Esophagus squamous epithelium (tissue), 5 donors: Measurements from ENCODE around the gene ITSN2. TPM values are rescaled to one million over a fixed set of nuclear protein-coding genes. Genes with fewer than 3 reads are reported as not detected.

ENCODE experiments used
- DNase-seq: peaks from one replicate; lab custom pipeline; 2025; lab: John Stamatoyannopoulos, UW
- H3K27ac ChIP-seq, 4 donors: fragments of 200-600 bp; sonication (generic); one replicate each; pipeline ENCODE4 v1.5.1; 2016 to 2019; ENCODE audit warnings: mild to moderate bottlenecking in 1 of 4
- H3K27me3 ChIP-seq, 4 donors: fragments of 200-600 bp; sonication (generic); 1 replicate in 3 of 4; 2 replicates in 1 of 4; pipeline versions ENCODE4 v1.5.1 to v1.6.0; 2017 to 2021; ENCODE audit warnings: antibody characterized with exemption in 1 of 4
- H3K36me3 ChIP-seq, 3 donors: fragments of 200-600 bp; sonication (generic); one replicate each; pipeline ENCODE4 v1.5.1; 2016 to 2019
- H3K4me1 ChIP-seq, 3 donors: fragments of 200-600 bp; sonication (generic); one replicate each; pipeline ENCODE4 v1.5.1; 2017 to 2019
- H3K4me3 ChIP-seq, 4 donors: fragments of 200-600 bp; sonication (generic); 1 replicate in 3 of 4; 2 replicates in 1 of 4; pipeline ENCODE4 v1.5.1; 2016 to 2019; ENCODE audit warnings: mild to moderate bottlenecking in 2 of 4, moderate library complexity in 1 of 4
- H3K9me3 ChIP-seq, 3 donors: fragments of 200-600 bp; sonication (generic); one replicate each; pipeline ENCODE4 v1.5.1; 2016 to 2019
- POLR2A ChIP-seq, 4 donors: fragments of 450-650 bp; IDR thresholded peaks; one replicate each; pipeline ENCODE4 v1.6.1; 2017; ENCODE audit warnings: antibody characterized with exemption in 4 of 4, mild to moderate bottlenecking in 4 of 4, moderate library complexity in 3 of 4
- WGBS, 2 donors: methylation state at CpG; one replicate each; pipeline ENCODE4 v1.1.5; 2018; 5-methylcytosine and 5-hydroxymethylcytosine counted together
- intact Hi-C: fragments of 100-400 bp; cut with DNase I; formaldehyde crosslinking; loops from one replicate; pipeline ENCODE4 v1.15.0; 2022
- total RNA-seq, 4 donors: library from RNA; depleted of rRNA; stranded (reverse); fragments of >200 nt; gene quantifications; one replicate each; pipeline ENCODE4 v1.1.0, GENCODE V29; 2016
- TF ChIP-seq, protein P1 (sequence below), 6 experiments: fragments of 450-650 bp in 4 of 6; fragments of 200-600 bp in 2 of 6; sonication (generic) in 2 of 6; IDR thresholded peaks; one replicate each; pipeline ENCODE4 v1.5.1; 2016 to 2019; ENCODE audit warnings: antibody characterized with exemption in 6 of 6, mild to moderate bottlenecking in 4 of 6, moderate library complexity in 4 of 6
- donor health status: DM: yes; HTN: yes; CAD: no.

Gene ITSN2
- total RNA-seq, 4 donors from 2014 or later: 58.3 to 98.0 (median 65.3) TPM

DNA sequence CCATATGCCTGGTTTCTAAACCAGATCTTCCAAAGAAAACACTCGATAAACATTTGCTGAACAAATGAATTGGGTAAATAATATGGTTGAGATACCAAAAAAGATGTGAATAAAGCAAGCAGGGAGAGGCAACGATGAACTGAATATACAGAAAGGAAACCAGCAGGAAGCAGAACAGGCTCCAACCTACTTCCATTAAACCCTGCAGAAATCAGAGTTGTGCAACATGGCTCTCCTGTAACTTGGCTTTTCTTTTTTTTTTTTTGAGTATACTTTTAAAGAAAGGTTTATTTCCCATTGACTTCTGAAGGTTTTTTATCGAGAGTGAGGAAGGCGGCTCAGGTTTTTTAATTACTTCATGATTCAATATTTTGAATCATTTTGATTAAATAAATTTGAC lies 23.5 kb downstream of the ITSN2 start:
- no peak for DNase-seq
- H3K27me3 ChIP-seq: no peaks in the 10 kb centered on the region
- WGBS, 2 donors: 72 to 83% methylated on average over 4 of the region's 4 CpGs
- peaks cover 4 to 33% (median 6%) of the 10 kb centered on the region in 3 donors for H3K4me1 ChIP-seq
- TF ChIP-seq POLR2A (IDR thresholded peaks at IDR 0.05): no peak
- intact Hi-C loops: no loop called here
- no peaks in the 10 kb centered on the region for H3K36me3 ChIP-seq
- no peaks in the 10 kb centered on the region for H3K9me3 ChIP-seq
- H3K4me3 ChIP-seq: no peak overlapping the region
- no peak overlapping the region for H3K27ac ChIP-seq

DNA sequence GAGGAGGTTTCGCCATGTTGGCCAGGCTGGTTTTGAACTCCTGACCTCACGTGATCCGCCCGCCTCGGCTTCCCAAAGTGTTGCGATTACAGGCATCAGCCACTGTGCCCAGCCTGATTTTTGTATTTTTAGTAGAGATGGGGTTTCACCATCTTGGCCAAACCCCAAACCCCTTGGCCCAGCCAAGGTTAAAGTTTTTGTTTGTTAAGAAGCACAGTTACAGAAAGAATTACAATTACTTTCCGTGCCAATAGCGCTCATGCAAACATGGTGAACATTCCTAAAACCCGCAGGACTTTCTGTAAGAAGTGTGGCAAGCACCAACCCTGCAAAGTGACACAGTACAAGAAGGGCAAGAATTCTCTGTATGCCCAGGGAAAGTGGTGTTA lies 26.1 kb downstream of the ITSN2 start:
- WGBS, 2 donors: 59 to 62% methylated on average over 9 of the region's 9 CpGs
- Histone ChIP-seq H3K4me3 (no peak overlapping the region), H3K27me3 (no peaks in the 10 kb centered on the region), H3K36me3 (peaks cover 0 to under 1% (median 0%) of the 10 kb centered on the region in 3 donors), H3K4me1 (peaks cover 4 to 50% (median 7%) of the 10 kb centered on the region in 3 donors), H3K27ac (no peak overlapping the region), H3K9me3 (no peaks in the 10 kb centered on the region)
- intact Hi-C loops: no loop called here
- no peak for TF ChIP-seq POLR2A (IDR thresholded peaks at IDR 0.05)
- TF ChIP-seq, protein P1, sequence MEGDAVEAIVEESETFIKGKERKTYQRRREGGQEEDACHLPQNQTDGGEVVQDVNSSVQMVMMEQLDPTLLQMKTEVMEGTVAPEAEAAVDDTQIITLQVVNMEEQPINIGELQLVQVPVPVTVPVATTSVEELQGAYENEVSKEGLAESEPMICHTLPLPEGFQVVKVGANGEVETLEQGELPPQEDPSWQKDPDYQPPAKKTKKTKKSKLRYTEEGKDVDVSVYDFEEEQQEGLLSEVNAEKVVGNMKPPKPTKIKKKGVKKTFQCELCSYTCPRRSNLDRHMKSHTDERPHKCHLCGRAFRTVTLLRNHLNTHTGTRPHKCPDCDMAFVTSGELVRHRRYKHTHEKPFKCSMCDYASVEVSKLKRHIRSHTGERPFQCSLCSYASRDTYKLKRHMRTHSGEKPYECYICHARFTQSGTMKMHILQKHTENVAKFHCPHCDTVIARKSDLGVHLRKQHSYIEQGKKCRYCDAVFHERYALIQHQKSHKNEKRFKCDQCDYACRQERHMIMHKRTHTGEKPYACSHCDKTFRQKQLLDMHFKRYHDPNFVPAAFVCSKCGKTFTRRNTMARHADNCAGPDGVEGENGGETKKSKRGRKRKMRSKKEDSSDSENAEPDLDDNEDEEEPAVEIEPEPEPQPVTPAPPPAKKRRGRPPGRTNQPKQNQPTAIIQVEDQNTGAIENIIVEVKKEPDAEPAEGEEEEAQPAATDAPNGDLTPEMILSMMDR (IDR thresholded peaks at IDR 0.05): no peak
- DNase-seq: no peak

DNA sequence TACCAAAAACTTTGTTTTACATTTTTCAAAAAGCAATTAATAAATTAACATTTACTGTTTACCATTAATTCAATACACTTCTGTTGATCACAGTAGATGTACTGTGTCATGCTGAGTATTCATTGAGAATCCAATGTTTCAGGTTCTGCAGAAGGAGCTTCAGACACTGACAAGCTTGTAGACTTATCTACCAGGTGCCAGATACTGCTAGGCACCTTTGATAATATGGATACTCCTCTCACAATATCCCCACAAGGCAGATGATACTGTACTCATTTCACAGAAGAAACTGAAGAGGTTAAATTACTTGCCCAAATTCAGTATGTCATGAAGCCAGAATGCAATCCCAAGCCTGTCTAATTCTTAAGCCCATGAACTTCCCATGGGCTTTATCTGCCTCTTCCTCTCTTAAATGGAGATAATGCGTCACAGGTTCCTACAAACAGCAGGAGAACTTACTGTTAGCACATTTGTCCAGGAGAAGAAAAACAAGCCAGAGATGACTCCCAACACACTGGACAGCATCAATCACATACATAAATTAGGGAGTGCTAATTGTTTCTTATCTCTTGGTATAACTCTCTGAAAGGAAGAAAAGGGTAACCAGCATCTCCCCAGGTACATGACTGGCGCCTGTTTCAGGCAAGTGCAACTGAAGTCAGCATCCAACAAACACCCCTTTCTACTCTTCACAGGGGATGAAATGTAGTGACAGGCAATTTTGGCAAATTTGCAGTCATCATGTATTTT lies 27.4 kb downstream of the ITSN2 start:
- WGBS, 2 donors: 78 to 84% methylated on average over 2 of the region's 2 CpGs
- intact Hi-C loops: no loop called here
- no peaks in the 10 kb centered on the region for H3K27me3 ChIP-seq
- H3K4me1 ChIP-seq: peaks cover 4 to 60% (median 6%) of the 10 kb centered on the region in 3 donors
- H3K27ac ChIP-seq: no peak overlapping the region
- H3K9me3 ChIP-seq: no peaks in the 10 kb centered on the region
- peaks cover 0 to 4% (median 0%) of the 10 kb centered on the region in 3 donors for H3K36me3 ChIP-seq
- no peak overlapping the region for H3K4me3 ChIP-seq
- no peak for TF ChIP-seq POLR2A (IDR thresholded peaks at IDR 0.05)
- TF ChIP-seq, protein P1 (IDR thresholded peaks at IDR 0.05): no peak
- no peak for DNase-seq

DNA sequence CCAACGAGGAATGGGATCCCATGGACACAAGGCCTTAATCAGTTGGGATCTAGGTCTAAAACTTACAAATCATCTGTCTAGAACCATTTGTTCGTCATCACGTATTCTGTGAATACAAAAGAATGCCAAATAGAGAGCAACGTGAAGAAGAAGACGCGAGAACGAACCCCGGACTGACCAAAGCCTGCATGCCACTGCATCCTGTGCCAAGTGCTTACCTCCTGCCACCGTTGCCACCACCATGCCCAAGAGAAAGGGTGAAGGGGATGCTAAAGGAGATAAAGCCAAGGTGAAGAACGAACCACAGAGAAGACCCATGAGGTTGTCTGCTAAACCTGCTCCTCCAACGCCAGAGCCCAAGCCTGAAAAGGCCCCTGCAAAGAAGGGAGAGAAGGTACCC lies 30.2 kb downstream of the ITSN2 start:
- intact Hi-C loops: no loop called here
- Histone ChIP-seq H3K36me3 (peaks cover 0 to 4% (median 3%) of the 10 kb centered on the region in 3 donors), H3K4me3 (no peak overlapping the region), H3K27me3 (no peaks in the 10 kb centered on the region), H3K4me1 (peaks cover 4 to 60% (median 6%) of the 10 kb centered on the region in 3 donors), H3K9me3 (no peaks in the 10 kb centered on the region), H3K27ac (no peak overlapping the region)
- DNase-seq: no peak
- 72 to 85% methylated on average over 11 of the region's 11 CpGs for WGBS, 2 donors
- no peak for TF ChIP-seq POLR2A (IDR thresholded peaks at IDR 0.05)
- TF ChIP-seq, protein P1 (IDR thresholded peaks at IDR 0.05): no peak

DNA sequence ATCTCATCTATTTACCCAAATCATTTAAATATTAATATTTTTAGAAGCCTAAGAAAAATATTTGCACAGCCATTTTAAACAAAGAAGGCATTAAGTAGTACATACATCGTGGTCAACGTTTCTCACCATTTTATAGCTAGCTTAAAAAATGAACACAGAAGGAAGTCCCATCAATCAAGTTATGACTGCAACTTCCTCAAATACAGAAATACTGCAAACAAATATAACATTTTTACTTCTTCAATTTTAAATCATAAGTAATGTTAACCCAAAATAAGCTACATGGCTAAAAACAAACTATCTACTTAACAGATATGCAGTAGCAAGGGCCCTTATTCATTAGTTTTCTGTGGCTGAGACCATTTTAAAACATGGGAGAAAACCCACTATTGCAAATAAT lies 30.6 kb downstream of the ITSN2 start:
- DNase-seq: no peak
- no peaks in the 10 kb centered on the region for H3K27me3 ChIP-seq

More for the DNA sequence above, 30.6 kb downstream of the ITSN2 start:
- Histone ChIP-seq H3K36me3 (peaks cover 0 to 8% (median 4%) of the 10 kb centered on the region in 3 donors), H3K4me1 (peaks cover 4 to 60% (median 6%) of the 10 kb centered on the region in 3 donors), H3K9me3 (no peaks in the 10 kb centered on the region), H3K4me3 (no peak overlapping the region), H3K27ac (no peak overlapping the region)
- intact Hi-C loops: no loop called here
- TF ChIP-seq, protein P1 (IDR thresholded peaks at IDR 0.05): no peak
- TF ChIP-seq POLR2A (IDR thresholded peaks at IDR 0.05): no peak
- WGBS, 2 donors: 26 to 29% methylated on average over 2 of the region's 2 CpGs
